HT1080 (cell line): Measurements from ENCODE around the gene RACGAP1. TPM values are rescaled to one million over a fixed set of nuclear protein-coding genes. Genes with fewer than 3 reads are reported as not detected.

Experiments
- DNase-seq: peaks from one replicate; pipeline ENCODE4 v3.0.0-alpha.2; 2015; ENCODE audit warnings: low read depth
- total RNA-seq: library from RNA; depleted of rRNA; stranded (reverse); fragments of >200 nt; shearing (Covaris generic); gene quantifications from 2 replicates; pipeline ENCODE4 v1.2.3, GENCODE V29; 2014

RACGAP1 gene
- total RNA-seq, 1 experiment from 2014 or later = 155 TPM

DNA sequence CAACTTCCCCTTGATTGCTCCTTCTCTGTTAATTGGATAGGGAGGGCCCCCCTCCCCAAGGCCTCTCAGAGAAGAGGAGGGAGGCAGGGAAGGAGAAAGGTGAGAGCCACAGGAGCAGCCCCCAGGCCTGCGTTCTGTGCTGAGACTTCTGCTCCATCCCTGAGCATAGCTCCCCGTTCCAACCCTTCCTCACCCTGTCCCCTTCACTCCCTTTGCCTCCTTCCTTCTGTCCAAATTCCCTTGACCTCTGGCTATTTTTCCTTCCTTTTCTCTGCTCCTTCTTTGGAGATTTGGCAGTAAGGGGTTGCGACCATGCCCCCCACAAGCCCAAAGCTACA lies 31.3 kb upstream of the RACGAP1 start:
- DNase-seq = no peak

GRCh38 chr12:50055831-50056638 lies 30.7 kb upstream of the RACGAP1 start:
- DNase-seq = peak; percentile 59

DNA sequence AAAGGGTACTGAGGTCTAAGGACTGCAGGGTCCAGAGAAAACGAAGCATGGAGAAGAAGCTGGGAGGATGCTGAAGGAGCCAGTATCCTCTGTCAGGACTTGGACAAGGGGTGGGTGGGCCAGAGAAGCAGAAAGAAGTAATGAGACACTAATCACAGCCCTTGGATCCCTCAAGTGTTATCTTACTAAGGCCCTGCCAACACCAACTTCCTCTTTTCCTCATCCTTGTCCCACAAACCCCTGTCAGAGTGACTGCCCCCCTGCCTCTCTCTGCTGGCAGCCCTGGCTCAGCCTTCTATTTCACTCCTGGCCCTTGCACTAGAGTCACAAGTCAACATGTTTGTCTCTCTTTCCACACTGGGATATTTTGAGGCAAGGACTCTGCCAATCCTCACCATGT lies 28.3 kb upstream of the RACGAP1 start:
- no peak for DNase-seq

DNA sequence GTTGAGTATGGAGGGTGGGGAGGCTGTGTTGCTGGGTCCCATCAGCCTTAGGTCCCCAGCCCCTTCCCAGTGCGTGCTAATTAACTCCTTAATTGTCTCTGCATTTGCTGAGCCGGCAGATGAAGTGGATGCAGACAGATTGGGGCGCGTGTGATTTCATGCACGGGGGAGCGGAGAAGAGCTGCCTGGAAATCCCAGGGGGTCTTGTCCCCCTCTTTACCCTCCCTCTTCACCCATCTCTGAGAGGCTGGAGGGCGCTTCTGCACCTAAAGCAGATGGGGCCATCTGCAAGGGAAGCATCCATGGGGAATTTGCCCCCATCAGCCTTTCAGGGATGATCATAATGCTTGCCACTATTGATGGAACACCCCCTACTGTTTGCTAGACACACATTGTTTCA lies 27.7 kb upstream of the RACGAP1 start:
- no peak for DNase-seq

GRCh38 chr12:50052544-50052943 lies 27.2 kb upstream of the RACGAP1 start:
- DNase-seq = no peak

DNA sequence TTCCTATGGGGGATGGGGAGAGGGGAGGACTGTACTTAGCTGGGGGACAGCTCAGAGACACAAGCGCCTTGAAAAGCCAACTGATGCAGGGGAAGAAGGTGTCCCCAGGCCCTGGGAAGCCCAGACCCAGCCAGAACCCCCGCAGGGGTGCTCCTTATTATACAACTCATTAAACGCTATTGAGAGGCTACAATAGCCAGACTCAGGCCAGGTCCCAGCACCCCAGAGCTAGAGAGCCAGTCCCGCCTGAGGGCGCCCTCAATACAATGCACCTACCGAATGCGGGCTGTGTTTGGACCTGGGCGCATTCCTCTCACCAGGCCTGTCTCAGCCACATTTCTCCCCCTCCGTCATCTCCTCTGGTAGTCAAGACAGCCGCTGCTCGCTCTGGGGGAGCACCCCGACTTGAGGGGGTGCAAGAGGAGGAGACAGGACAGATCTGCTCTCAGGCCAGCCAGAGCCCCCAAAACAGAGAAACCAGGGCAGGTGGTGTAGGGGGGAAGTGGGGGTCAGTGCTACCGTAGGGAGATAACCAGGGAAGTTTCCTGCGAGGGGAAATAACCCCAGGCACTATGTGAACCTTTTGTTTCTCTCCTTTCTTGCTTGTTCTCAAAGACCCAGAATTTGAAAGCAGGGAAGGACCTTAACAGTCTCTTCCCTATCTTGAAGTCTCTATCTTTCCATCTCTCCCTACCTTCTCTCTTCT lies 26.0 kb upstream of the RACGAP1 start:
- no peak for DNase-seq

GRCh38 chr12:50050410-50051098 lies 25.3 kb upstream of the RACGAP1 start:
- no peak for DNase-seq

GRCh38 chr12:50050119-50050385 lies 24.8 kb upstream of the RACGAP1 start:
- DNase-seq = no peak

- no peak for DNase-seq
Measured at GRCh38 chr12:50049254-50050118, 24.2 kb upstream of the RACGAP1 start.

- DNase-seq = no peak
Measured at GRCh38 chr12:50047693-50048250, 22.5 kb upstream of the RACGAP1 start.

- peak; percentile 27 for DNase-seq
Measured at GRCh38 chr12:50043854-50044253, 18.6 kb upstream of the RACGAP1 start.

GRCh38 chr12:50043308-50043707 lies 18.0 kb upstream of the RACGAP1 start:
- no peak for DNase-seq

DNA sequence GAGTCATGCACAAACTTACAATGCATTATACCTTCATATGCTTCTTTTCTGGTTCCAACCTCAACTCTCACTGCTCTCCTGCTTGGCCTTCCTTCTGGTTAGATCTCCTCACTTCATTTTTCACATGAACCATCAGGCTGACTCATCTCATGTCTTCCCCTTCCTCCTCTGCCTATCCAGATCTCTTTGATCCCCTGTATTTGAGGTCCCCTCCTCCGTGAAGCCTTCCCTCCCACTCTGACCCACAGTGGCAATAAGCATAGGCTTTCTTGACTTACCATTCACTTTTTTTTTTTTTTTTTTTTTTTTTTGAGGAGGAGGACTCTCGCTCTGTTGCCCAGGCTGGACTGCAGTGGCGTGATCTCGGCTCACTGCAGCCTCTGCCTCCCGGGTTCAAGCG lies 17.4 kb upstream of the RACGAP1 start:
- DNase-seq = peak; percentile 20

- no peak for DNase-seq
Measured at GRCh38 chr12:50041962-50042361, 16.7 kb upstream of the RACGAP1 start.

DNA sequence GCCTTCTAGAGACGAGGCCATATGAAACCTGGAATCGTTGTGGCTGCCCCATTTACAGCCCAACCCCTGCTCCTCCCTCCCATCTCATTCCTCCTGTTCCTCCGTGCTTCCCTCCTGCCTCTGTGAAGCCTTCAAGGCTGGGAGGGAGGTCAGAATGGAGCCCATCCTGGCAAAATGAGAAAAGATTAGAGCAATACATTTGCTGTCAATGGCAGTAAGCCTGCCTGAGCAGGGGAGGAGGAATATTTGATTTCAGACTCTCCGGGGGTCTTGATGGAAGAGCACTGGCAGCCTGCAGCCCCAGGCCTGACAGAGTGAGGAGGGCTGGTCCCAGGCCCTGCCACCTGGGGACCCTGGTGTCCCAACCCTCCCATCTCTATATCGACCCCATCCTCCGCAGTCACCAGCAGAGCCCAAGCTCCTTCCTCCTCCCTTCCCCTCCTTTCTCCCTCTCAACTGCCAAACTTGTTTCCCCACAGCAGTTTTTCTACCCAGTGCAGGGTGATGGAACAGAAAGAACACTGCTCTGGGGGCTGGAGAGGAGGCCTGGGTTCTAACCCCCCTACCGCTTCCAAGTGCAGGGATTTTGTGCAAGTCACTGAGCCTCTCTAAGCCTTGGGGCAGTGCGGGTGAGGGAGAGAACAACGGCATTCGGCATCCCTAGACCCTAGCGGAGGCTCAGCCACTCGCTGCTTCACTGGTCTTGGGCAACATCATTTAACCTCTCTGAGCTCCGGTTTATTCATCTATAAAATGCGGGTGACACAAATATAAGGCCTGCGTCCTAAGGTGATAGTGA lies 16.0 kb upstream of the RACGAP1 start:
- DNase-seq = no peak

DNA sequence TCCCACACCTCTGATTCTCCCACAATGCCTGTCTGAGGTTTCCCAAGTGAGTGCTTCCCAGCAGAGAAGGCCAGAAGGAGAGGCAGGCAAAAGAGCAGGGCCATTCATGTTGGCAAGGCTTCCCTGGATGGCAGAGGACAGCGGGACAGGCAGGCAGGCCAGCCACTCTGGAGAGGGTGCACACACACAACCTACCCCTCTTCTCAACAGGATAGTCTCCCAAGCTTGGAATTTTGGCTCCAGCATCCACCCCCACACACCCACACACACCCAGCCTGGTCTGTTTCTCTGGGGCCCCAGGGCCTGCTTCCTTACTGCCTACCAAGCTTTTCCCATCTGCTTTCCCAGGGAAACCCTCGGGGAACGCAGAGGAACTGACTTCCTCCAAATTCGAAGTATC lies 15.4 kb upstream of the RACGAP1 start:
- no peak for DNase-seq

GRCh38 chr12:50039151-50039835 lies 14.0 kb upstream of the RACGAP1 start:
- peak; percentile 93 for DNase-seq

DNA sequence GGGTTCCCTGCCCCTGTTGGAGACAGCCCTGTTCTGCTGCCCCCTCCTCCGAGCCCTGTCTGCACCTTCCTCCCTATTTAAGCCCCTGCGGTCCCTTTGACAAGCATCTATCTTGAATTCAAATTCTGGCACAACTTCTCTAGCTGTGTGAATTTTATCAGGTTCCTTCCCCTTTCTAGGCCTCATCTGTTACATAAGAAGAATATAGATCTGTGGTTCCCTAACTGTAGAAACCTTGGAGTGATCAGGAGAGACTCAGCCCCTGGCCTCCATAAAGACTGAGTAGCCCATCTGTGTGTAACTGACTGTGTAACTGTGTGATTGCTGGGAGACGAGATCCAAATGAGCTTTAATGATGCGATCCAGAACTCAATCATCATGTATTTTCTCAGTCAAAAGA lies 13.0 kb upstream of the RACGAP1 start:
- DNase-seq = no peak

- DNase-seq = no peak
Measured at GRCh38 chr12:50032854-50033581, 7.7 kb upstream of the RACGAP1 start.
